ENCODE measurements around the gene MAF. TPM values are rescaled to one million over a fixed set of nuclear protein-coding genes. Genes with fewer than 3 reads are reported as not detected.

Gene MAF
- total and polyA plus RNA-seq, 11 donors: 2.8 to 59.0 (median 11.3) TPM

GRCh38 chr16:79601092-79601930, 774 bp upstream of the MAF start:
- ATAC-seq (peak; percentile 37 to 64 (median 58)), DNase-seq (peak; percentile 47 to 79 (median 66))
- Histone ChIP-seq H3K27ac (peak overlapping the region; percentile 68 to 96 (median 90)), H3K4me1 (peaks cover 0 to 19% (median 4%) of the 10 kb centered on the region in 12 donors), H3K27me3 (no peaks in the 10 kb centered on the region), H3K4me3 (peak overlapping the region; percentile 55 to 84 (median 72)), H3K9me3 (no peaks in the 10 kb centered on the region), H3K36me3 (no peaks in the 10 kb centered on the region)
- intact Hi-C loops (cut with DNase I): loop anchor here (2.0 to 10.0 kb wide), 20 partner anchors 163 to 1487 kb away; no protein-coding TSS in a partner anchor
- WGBS, 4 donors: 0 to 1% (median 0%) methylated on average over 49 to 51 of the region's 51 CpGs
- TF ChIP-seq, protein P1, sequence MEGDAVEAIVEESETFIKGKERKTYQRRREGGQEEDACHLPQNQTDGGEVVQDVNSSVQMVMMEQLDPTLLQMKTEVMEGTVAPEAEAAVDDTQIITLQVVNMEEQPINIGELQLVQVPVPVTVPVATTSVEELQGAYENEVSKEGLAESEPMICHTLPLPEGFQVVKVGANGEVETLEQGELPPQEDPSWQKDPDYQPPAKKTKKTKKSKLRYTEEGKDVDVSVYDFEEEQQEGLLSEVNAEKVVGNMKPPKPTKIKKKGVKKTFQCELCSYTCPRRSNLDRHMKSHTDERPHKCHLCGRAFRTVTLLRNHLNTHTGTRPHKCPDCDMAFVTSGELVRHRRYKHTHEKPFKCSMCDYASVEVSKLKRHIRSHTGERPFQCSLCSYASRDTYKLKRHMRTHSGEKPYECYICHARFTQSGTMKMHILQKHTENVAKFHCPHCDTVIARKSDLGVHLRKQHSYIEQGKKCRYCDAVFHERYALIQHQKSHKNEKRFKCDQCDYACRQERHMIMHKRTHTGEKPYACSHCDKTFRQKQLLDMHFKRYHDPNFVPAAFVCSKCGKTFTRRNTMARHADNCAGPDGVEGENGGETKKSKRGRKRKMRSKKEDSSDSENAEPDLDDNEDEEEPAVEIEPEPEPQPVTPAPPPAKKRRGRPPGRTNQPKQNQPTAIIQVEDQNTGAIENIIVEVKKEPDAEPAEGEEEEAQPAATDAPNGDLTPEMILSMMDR (IDR thresholded peaks at IDR 0.05): no peak
- peak in 1 of 2 donors; percentile 28 for TF ChIP-seq POLR2A (IDR thresholded peaks at IDR 0.05)

GRCh38 chr16:79599837-79600637, 500 bp downstream of the MAF start:
- Histone ChIP-seq H3K36me3 (no peaks in the 10 kb centered on the region), H3K27me3 (no peaks in the 10 kb centered on the region), H3K9me3 (no peaks in the 10 kb centered on the region), H3K4me3 (peak overlapping the region; percentile 55 to 84 (median 72)), H3K27ac (peak overlapping the region; percentile 69 to 96 (median 90)), H3K4me1 (peaks cover 0 to 26% (median 4%) of the 10 kb centered on the region in 12 donors)
- peak; percentile 11 to 68 (median 53) for ATAC-seq
- peak; percentile 51 to 82 (median 71) for DNase-seq
- intact Hi-C loops (cut with DNase I): loop anchor here (2.0 to 10.0 kb wide), 20 partner anchors 165 to 1485 kb away; no protein-coding TSS in a partner anchor
- 0 to 2% (median 1%) methylated on average over 34 to 83 of the region's 84 CpGs for WGBS, 4 donors
- TF ChIP-seq, protein P1 (IDR thresholded peaks at IDR 0.05): no peak
- no peak for TF ChIP-seq POLR2A (IDR thresholded peaks at IDR 0.05)

DNA sequence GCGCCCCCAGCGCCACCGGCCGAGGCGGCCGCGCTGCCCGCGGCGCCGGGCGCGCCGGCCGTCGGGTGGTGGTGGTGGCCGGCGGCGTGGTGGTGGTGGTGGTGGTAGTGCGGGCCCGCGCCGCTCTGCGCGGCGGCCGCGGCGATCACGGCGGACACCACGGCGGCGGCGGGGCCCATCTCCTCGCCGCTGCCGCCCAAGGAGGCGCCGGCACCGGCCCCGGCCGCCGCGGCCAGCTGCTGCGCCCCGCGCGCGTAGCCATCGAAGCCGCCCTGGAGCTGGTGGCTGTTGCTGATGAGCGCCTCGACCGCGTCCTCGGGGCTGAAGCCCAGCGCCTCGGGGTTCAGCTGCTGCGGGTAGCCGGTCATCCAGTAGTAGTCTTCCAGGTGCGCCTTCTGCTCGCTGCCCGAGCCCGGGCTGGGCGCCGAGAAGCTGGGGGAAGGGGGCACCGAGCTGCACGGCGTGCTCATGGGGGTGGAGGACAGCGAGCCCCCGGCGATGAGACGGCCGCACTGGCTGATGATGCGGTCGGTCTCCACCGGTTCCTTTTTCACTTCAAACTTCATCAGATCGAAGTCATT, 1.2 kb downstream of the MAF start:
- WGBS, 4 donors: 0 to 1% (median 0%) methylated on average over 4 to 79 of the region's 79 CpGs

More for the DNA sequence above, 1.2 kb downstream of the MAF start:
- intact Hi-C loops (cut with DNase I): loop anchor here in 3 of 10 donors (10.0 kb wide), 2 partner anchors 675 to 1475 kb away; no protein-coding TSS in a partner anchor
- peak; percentile 15 to 71 (median 40) for DNase-seq
- no peaks in the 10 kb centered on the region for H3K27me3 ChIP-seq
- peak in 2 of 4 donors; percentile 1 for ATAC-seq
- H3K36me3 ChIP-seq: peaks cover 0 to 6% (median 0%) of the 10 kb centered on the region in 9 donors
- H3K4me3 ChIP-seq: peak overlapping the region; percentile 55 to 84 (median 72)
- no peaks in the 10 kb centered on the region for H3K9me3 ChIP-seq
- no peak for TF ChIP-seq POLR2A (IDR thresholded peaks at IDR 0.05)
- TF ChIP-seq, protein P1 (IDR thresholded peaks at IDR 0.05): no peak
- peaks cover 0 to 33% (median 4%) of the 10 kb centered on the region in 12 donors for H3K4me1 ChIP-seq
- peak overlapping the region; percentile 69 to 96 (median 90) for H3K27ac ChIP-seq
